Measurements from ENCODE around the gene CYP27B1. TPM values are rescaled to one million over a fixed set of nuclear protein-coding genes. Genes with fewer than 3 reads are reported as not detected.
A peak's percentile ranks its signal among the peaks of the same experiment; 100 is the strongest.

CYP27B1 gene
- total RNA-seq, 1 donor from 2014 or later = 3.6 TPM

DNA sequence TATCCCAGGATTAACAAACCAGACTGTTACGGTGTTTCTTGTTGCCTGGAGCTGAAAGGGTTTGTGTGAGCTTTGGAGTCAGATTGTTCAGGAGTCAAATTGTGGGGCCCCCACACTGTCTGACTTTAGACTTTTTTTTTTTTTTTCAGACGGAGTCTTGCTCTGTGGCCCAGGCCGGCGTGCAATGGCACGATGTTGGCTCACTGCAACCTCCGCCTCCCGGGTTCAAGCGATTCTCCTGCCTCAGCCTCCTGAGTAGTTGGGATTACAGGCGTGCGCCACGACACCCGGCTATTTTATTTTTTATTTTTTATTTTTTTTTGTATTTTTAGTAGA, 16.6 kb upstream of the CYP27B1 start:
- no peak for DNase-seq (ENCODE audit: low read depth)
- TF ChIP-seq, protein P1, sequence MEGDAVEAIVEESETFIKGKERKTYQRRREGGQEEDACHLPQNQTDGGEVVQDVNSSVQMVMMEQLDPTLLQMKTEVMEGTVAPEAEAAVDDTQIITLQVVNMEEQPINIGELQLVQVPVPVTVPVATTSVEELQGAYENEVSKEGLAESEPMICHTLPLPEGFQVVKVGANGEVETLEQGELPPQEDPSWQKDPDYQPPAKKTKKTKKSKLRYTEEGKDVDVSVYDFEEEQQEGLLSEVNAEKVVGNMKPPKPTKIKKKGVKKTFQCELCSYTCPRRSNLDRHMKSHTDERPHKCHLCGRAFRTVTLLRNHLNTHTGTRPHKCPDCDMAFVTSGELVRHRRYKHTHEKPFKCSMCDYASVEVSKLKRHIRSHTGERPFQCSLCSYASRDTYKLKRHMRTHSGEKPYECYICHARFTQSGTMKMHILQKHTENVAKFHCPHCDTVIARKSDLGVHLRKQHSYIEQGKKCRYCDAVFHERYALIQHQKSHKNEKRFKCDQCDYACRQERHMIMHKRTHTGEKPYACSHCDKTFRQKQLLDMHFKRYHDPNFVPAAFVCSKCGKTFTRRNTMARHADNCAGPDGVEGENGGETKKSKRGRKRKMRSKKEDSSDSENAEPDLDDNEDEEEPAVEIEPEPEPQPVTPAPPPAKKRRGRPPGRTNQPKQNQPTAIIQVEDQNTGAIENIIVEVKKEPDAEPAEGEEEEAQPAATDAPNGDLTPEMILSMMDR (conservative IDR thresholded peaks at IDR 0.05; ENCODE audit: low read depth, low read length) = no peak
- peak overlapping the region; percentile 95 for H3K4me3 ChIP-seq (ENCODE audit: low read depth, low read length)

DNA sequence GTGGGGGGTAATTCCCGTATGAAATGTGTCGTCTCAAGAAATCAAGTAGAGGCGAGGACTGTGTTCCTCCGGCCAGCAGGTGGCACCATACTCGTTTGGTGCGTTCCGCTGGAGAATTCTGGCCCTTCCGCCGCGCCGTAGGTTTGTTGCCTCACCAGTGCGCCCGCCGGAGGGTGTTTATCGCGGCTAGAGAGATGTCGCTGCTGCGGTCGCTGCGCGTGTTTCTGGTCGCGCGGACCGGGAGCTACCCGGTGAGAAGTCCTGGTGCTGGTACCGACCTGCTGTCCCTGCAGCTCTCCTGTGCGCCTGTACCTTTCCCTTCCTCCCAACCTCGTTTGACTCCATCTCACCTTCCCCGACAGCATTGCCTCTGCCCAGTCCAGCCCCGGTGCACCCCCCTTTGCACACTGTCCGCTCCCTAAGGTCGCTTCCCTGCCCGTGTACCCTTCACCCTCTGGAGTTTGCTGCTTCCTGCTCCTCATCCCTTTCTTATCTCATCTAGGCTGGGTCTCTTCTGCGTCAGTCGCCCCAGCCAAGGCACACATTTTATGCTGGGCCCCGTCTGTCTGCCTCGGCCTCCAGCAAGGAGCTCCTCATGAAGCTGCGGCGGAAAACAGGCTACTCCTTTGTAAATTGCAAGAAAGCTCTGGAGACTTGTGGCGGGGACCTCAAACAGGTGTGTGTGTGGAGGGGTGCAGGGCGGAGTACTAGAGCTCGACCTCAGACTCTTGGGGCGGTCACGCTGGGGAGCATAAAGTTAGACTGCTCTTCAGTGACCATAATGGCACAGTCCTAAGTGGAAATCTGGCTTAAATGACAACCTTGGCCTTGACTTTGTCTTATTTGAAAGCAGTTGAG, 16.0 kb upstream of the CYP27B1 start, which contains the start of gene TSFM:
TSFM (plus strand) TSS at position 180 of the 858 bp plus-strand sequence; CDS start at position 195, 15 bp downstream.
- TF ChIP-seq, protein P1 (conservative IDR thresholded peaks at IDR 0.05; ENCODE audit: low read depth, low read length) = peak; percentile 90
- peak; percentile 42 for DNase-seq (ENCODE audit: low read depth)
- peak within 1 kb of the TSS; percentile 95 for H3K4me3 ChIP-seq (ENCODE audit: low read depth, low read length)

DNA sequence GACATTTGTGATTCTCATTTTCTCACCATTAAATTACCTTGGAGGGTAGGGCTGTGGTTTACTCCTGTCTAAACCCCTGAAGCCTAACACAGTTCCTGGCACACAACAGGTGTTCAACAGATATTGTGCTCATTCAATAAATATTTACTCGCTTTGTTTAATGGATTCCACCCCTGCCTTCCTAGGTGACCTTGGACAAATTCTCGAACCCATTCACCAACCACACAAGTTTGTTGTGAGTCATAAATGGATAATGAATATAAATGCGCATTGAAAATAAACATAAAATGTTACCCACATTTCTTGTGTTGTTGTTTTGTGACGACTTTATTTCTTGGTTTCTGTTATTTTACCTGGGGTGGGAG, 15.3 kb upstream of the CYP27B1 start:
- no peak for DNase-seq (ENCODE audit: low read depth)
- H3K4me3 ChIP-seq (ENCODE audit: low read depth, low read length) = peak overlapping the region; percentile 95
- TF ChIP-seq, protein P1 (conservative IDR thresholded peaks at IDR 0.05; ENCODE audit: low read depth, low read length) = no peak

DNA sequence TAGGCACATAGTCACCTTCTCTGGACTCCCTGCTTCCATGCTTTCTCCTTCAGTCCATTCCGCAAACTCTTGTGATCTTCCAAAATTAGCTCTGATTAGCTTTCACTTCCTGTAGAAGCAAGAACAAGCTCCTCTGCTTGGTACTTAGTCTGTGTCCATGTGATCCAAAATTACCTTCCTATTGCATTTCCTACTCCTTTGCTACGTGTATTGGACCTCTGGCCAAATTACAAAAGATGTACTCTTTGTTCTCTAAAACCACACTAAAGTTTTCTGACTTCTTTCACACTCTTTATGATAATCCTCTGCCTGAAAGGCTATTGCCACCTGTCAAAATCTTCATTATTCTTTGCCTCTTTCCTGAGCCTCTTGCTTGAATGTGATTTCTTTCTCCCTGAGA, 14.9 kb upstream of the CYP27B1 start:
- TF ChIP-seq, protein P1 (conservative IDR thresholded peaks at IDR 0.05; ENCODE audit: low read depth, low read length) = no peak
- no peak for DNase-seq (ENCODE audit: low read depth)

DNA sequence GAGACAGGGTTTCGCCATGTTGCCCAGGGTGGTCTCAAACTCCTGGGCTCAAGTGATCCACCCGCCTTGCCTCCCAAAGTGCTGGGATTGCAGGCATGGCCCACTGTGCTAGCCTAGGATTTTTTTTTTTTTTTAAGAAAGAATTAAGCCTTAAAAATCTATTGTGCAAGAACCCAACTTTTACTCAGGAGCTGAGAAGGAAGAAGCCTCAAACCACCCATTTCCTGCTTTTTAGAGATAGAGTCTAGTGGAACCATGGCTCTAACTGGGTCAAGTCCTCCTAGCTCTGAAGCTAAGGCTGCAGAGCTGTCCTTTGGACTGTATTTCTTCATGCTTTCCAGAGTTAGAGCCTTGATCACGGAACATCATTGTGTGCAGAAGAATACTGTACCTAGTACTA, 14.4 kb upstream of the CYP27B1 start:
- H3K4me3 ChIP-seq (ENCODE audit: low read depth, low read length) = no peak overlapping the region
- no peak for DNase-seq (ENCODE audit: low read depth)
- TF ChIP-seq, protein P1 (conservative IDR thresholded peaks at IDR 0.05; ENCODE audit: low read depth, low read length) = no peak

More for the DNA sequence above, 14.9 kb upstream of the CYP27B1 start:
- no peak overlapping the region for H3K4me3 ChIP-seq (ENCODE audit: low read depth, low read length)

DNA sequence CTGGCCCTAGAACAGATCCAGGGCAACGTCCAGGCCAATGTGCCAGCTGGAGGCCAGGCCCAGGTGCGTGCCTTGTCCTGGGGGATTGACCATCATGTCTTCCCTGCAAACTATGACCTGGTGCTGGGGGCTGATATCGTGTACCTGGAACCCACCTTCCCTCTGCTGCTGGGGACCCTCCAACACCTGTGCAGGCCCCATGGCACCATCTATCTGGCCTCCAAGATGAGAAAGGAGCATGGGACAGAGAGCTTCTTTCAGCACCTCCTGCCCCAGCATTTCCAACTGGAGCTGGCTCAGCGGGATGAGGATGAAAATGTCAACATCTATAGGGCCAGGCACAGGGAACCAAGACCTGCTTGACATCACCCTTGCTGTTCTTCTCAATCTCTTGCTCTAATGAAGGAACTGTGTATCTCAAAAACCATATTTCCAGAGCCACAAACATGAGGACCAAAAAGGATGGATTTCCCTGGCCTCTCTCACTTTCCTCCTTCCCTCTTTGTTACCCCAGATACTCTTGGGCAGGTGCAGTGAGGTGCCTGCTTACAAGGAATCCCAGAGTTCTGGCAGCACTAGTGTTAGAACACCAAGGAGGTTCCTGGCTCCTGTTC, 13.5 kb upstream of the CYP27B1 start:
- H3K4me3 ChIP-seq (ENCODE audit: low read depth, low read length) = no peak overlapping the region
- no peak for DNase-seq (ENCODE audit: low read depth)
- TF ChIP-seq, protein P1 (conservative IDR thresholded peaks at IDR 0.05; ENCODE audit: low read depth, low read length) = no peak

All from epithelial cell of proximal tubule (primary cell).